GM12872 (cell line): ENCODE data around the gene PLCB4.

Source experiments
- TF ChIP-seq, protein P1 (sequence below): IDR thresholded peaks from 3 replicates; pipeline ENCODE4 v1.5.1; 2011; ENCODE audit warnings: low read depth, mild to moderate bottlenecking, low read length, moderate library complexity; ENCODE audit not compliant: insufficient read depth

Gene PLCB4

DNA sequence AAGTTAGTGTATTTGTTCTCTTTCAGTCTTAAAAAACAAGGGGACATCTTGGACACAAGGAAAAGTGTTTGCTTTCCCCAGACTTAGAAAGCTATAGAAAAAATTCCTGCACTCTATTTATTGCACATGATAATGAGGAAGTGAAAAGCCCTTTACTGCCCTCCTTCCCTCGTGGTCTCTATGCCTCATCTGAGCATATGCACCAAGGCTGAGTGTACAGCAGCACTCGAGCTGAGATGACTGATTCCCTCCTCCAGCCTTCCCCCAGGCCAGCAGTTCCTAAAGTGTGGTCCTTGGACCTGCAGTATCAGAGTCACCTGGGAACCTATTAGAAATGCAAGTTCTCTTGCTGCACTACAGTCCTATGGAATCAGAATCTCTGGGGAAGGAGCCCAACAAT, 431.2 kb downstream of the PLCB4 start:
- TF ChIP-seq, protein P1, sequence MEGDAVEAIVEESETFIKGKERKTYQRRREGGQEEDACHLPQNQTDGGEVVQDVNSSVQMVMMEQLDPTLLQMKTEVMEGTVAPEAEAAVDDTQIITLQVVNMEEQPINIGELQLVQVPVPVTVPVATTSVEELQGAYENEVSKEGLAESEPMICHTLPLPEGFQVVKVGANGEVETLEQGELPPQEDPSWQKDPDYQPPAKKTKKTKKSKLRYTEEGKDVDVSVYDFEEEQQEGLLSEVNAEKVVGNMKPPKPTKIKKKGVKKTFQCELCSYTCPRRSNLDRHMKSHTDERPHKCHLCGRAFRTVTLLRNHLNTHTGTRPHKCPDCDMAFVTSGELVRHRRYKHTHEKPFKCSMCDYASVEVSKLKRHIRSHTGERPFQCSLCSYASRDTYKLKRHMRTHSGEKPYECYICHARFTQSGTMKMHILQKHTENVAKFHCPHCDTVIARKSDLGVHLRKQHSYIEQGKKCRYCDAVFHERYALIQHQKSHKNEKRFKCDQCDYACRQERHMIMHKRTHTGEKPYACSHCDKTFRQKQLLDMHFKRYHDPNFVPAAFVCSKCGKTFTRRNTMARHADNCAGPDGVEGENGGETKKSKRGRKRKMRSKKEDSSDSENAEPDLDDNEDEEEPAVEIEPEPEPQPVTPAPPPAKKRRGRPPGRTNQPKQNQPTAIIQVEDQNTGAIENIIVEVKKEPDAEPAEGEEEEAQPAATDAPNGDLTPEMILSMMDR: no peak

DNA sequence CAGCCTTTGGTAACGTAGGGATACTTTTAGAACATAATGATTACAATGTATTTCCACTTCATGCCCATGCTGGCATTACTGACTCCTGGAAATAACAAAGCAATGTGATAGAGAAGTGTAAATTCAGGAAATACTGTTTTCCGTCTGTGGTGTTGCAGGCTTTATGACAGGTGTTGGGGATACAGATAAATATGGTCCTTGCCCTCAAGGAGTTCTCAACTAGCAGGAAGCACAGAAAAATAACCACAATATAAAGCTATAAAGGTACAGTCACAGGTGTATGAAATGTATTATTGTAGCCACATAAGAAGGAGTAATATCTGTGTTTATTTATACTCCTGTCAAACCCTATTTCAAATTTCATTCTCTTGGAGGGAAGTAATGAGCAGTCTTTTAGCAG, 432.6 kb downstream of the PLCB4 start:
- TF ChIP-seq, protein P1: no peak

DNA sequence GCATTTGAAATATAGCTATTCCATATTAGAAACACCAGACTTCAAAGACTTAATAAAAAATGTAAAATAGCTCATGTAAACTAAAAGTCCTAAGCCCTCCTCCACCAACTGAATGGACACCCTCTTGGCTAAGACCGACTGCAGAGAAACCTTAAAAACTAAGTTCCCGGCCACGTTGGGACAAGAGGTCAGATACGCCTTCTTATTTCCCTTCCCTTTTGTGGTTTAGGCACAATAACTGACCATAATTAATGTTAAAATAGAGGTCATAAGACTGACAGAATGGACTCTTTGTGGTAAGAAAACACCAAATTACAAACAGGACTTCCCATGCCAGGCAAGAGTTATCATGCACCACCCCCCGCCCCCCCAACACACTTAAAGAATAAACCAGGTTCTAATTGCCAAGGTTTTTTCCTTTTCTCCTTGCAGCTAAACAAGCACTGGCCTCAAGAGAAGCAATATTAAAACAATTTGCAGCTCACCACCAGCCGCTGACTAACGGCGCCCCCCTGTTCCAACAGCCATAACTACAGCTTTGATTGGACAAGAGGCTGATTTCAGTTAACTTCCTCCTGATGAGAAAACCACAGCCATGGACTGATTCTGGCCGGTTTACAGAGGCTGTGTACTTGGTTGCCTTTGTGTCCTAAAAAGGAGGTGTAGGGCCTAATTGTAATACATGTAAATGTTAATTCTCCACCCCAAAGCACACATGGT, 434.8 kb downstream of the PLCB4 start:
- TF ChIP-seq, protein P1: no peak

DNA sequence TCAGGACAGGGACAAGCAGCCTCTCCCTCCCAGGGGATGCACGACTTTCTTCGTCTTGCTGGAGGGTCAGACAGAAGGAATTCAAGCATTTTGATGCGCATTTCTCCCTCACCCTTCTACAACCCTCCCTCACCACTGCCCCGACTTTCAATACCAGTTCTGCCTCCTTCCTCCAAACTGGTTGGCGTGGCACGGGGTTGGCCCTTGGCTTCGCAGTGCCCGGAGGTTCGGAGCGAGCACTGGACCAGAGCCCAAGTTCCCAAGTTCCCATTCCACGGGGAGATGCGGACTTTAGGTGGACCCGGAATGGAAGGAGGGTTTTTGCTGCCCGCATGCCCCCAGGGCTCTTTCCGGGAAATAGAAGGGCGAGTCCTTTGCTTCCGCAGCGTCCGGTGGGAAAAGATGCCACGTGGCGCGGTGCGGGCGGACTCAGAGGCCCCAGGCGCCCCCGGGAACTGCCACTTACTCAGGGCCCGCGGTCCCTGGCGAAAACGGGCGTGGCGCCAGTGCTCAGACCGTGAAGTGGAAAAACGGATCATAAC, 437.5 kb downstream of the PLCB4 start:
- TF ChIP-seq, protein P1: no peak

DNA sequence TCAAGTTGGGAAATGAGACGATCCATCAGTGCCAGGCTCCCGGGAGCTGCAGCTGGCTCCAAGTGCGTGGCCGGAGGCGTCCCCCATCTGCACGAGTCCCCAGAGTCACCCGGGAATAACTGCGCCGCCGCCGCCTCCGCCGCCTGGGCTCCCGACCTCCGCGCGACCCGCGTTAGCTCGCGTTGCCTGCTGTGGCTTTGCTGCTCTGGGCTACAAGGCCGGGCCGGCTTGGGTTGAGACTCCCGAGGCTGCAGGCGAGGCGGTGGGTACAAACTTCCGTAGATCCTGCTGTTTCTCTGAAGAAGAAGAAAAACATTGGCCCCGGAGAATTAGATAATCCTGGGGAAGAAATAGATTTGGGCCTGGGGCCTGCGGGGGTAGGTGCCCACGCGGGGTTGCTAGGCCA, 438.1 kb downstream of the PLCB4 start:
- TF ChIP-seq, protein P1: no peak

DNA sequence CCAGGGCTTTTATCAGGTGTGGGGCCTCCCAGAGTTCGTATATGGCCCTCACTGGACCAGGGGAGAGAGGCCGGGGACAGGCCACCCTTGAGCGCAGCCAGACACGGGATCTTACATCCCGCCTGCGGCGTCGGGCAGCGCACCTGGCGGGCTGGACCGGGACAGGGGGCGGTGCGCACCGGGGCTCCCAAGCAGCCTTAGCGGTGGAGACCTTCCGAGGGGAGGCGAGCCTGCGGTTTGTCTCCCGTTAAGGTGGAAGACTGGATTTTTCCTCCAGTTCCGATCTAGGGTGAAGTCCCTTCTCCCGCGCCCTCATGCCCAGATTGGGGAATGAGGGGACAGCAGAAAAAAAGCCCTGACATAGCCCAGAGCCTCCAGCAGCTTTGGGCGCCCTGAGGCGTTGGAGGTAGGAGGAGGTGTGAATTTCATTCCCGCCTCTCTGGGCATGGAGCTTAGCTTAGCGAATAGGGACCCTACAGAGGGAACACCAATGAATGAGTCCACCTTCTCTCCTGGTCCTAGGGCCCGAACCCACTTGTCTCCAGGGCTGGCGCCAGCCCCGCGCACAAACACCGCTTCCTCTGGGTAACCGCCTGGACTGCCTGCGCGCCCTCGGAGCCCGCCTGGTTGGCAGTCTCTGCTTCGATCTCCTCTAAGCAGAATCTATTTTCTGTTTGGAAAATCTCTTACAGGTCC, 438.8 kb downstream of the PLCB4 start:
- TF ChIP-seq, protein P1: no peak

DNA sequence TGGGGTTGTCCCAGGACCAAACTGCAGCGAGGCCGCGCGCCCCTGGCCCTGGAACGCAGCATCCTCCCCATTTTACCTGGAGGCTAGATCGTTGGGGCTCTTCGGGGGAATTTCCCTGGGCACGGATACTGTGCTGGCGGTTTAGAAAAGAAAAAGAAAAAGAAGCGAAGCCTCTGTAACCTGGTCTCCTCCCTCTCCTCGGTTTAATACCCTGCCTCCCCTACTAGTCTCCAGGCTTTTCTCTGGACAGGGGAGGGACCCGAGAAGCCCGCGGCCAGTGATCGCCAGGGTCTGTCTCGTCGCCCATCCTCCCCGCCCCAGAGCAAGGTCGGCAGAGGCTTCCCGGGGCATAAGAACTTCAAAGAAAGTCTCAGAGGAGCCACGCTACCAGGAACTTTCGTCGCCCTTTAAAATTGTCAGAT, 439.4 kb downstream of the PLCB4 start:
- TF ChIP-seq, protein P1: no peak
